ENCODE measurements around the gene MIF.
A peak's percentile ranks its signal among the peaks of the same experiment; 100 is the strongest.

The MIF gene

GRCh38 chr22:23892130-23892529, 2.1 kb upstream of the MIF start:
- Histone ChIP-seq H3K79me2 (ENCODE audit: insufficient read depth, low read length) (peaks cover 29% of the 10 kb centered on the region), H3F3A (ENCODE audit: low read depth) (peaks cover 5% of the 10 kb centered on the region; the same call in 1 of the 2 replicates), H3K4me3 (ENCODE audit: low read length, poor library complexity, severe bottlenecking) (no peak overlapping the region), H3K4me1 (ENCODE audit: insufficient read depth, low read length, poor library complexity, severe bottlenecking) (peaks cover 22% of the 10 kb centered on the region), H3K9ac (ENCODE audit: low read depth, low read length, poor library complexity, severe bottlenecking) (no peak overlapping the region), H3K9me2 (replicated peaks; ENCODE audit: low read depth, low read length) (no peaks in the 10 kb centered on the region), H3K36me3 (ENCODE audit: insufficient read depth, low read length) (peaks cover 20% of the 10 kb centered on the region; the same call in 1 of the 2 replicates), H3K9me3 (ENCODE audit: insufficient read depth, low read depth, low read length) (no peaks in the 10 kb centered on the region), H2AFZ (ENCODE audit: low read length) (no peak overlapping the region), H3K27me3 (ENCODE audit: insufficient read depth, low read length, poor library complexity, severe bottlenecking) (peaks cover 9% of the 10 kb centered on the region), H3K4me2 (ENCODE audit: low read depth, low read length, poor library complexity, severe bottlenecking) (no peak overlapping the region), H4K20me1 (ENCODE audit: insufficient read depth, low read length, poor library complexity, severe bottlenecking) (peaks cover 27% of the 10 kb centered on the region)
- TF ChIP-seq EZH2phosphoT487 (IDR thresholded peaks at IDR 0.05; ENCODE audit: borderline replicate concordance) (no peak), CTCF (conservative IDR thresholded peaks at IDR 0.05; ENCODE audit: low read length) (no peak)

GRCh38 chr22:23892706-23893105, 1.5 kb upstream of the MIF start:
- no peak for TF ChIP-seq CTCF (conservative IDR thresholded peaks at IDR 0.05; ENCODE audit: low read length)
- no peak for TF ChIP-seq EZH2phosphoT487 (IDR thresholded peaks at IDR 0.05; ENCODE audit: borderline replicate concordance)
- H3F3A ChIP-seq (ENCODE audit: low read depth) = peaks cover 5% of the 10 kb centered on the region; the same call in 1 of the 2 replicates
- peaks cover 32% of the 10 kb centered on the region for H3K79me2 ChIP-seq (ENCODE audit: insufficient read depth, low read length)
- no peaks in the 10 kb centered on the region for H3K9me3 ChIP-seq (ENCODE audit: insufficient read depth, low read depth, low read length)
- H3K36me3 ChIP-seq (ENCODE audit: insufficient read depth, low read length) = peaks cover 24% of the 10 kb centered on the region; the same call in 1 of the 2 replicates
- H4K20me1 ChIP-seq (ENCODE audit: insufficient read depth, low read length, poor library complexity, severe bottlenecking) = peaks cover 30% of the 10 kb centered on the region
- H3K4me1 ChIP-seq (ENCODE audit: insufficient read depth, low read length, poor library complexity, severe bottlenecking) = peaks cover 26% of the 10 kb centered on the region
- H2AFZ ChIP-seq (ENCODE audit: low read length) = no peak overlapping the region
- peak overlapping the region; percentile 98 for H3K9ac ChIP-seq (ENCODE audit: low read depth, low read length, poor library complexity, severe bottlenecking)
- H3K4me2 ChIP-seq (ENCODE audit: low read depth, low read length, poor library complexity, severe bottlenecking) = peak overlapping the region; percentile 93
- H3K4me3 ChIP-seq (ENCODE audit: low read length, poor library complexity, severe bottlenecking) = peak overlapping the region; percentile 97
- peaks cover 9% of the 10 kb centered on the region for H3K27me3 ChIP-seq (ENCODE audit: insufficient read depth, low read length, poor library complexity, severe bottlenecking)
- no peaks in the 10 kb centered on the region for H3K9me2 ChIP-seq (replicated peaks; ENCODE audit: low read depth, low read length)

- peaks cover 24% of the 10 kb centered on the region; the same call in 1 of the 2 replicates for H3K36me3 ChIP-seq (ENCODE audit: insufficient read depth, low read length)
- peak overlapping the region; percentile 97 for H3K4me3 ChIP-seq (ENCODE audit: low read length, poor library complexity, severe bottlenecking)
- peak overlapping the region; percentile 98 for H3K9ac ChIP-seq (ENCODE audit: low read depth, low read length, poor library complexity, severe bottlenecking)
- peak overlapping the region; percentile 75 for H2AFZ ChIP-seq (ENCODE audit: low read length)
- H3K27me3 ChIP-seq (ENCODE audit: insufficient read depth, low read length, poor library complexity, severe bottlenecking) = peaks cover 9% of the 10 kb centered on the region
- peak overlapping the region; percentile 93 for H3K4me2 ChIP-seq (ENCODE audit: low read depth, low read length, poor library complexity, severe bottlenecking)
- no peaks in the 10 kb centered on the region for H3K9me2 ChIP-seq (replicated peaks; ENCODE audit: low read depth, low read length)
- no peak for TF ChIP-seq CTCF (conservative IDR thresholded peaks at IDR 0.05; ENCODE audit: low read length)
- no peak for TF ChIP-seq EZH2phosphoT487 (IDR thresholded peaks at IDR 0.05; ENCODE audit: borderline replicate concordance)
- peaks cover 33% of the 10 kb centered on the region for H4K20me1 ChIP-seq (ENCODE audit: insufficient read depth, low read length, poor library complexity, severe bottlenecking)
- no peaks in the 10 kb centered on the region for H3K9me3 ChIP-seq (ENCODE audit: insufficient read depth, low read depth, low read length)
- peaks cover 5% of the 10 kb centered on the region; the same call in 1 of the 2 replicates for H3F3A ChIP-seq (ENCODE audit: low read depth)
- peaks cover 32% of the 10 kb centered on the region for H3K4me1 ChIP-seq (ENCODE audit: insufficient read depth, low read length, poor library complexity, severe bottlenecking)
- peaks cover 32% of the 10 kb centered on the region for H3K79me2 ChIP-seq (ENCODE audit: insufficient read depth, low read length)
Measured at GRCh38 chr22:23893121-23893944, 850 bp upstream of the MIF start.
